HepG2 (cell line): ENCODE measurements around the gene DHCR7. TPM values are rescaled to one million over a fixed set of nuclear protein-coding genes. Genes with fewer than 3 reads are reported as not detected.

Source experiments
- MED13 ChIP-seq: sonication (generic); formaldehyde crosslinking; IDR thresholded peaks from 2 replicates; pipeline ENCODE4 v1.5.0; 2020; ENCODE audit warnings: missing genetic modification reagents
- PHF21A ChIP-seq: sonication (generic); formaldehyde crosslinking; IDR thresholded peaks from 2 replicates; pipeline ENCODE4 v1.5.0; 2020; ENCODE audit warnings: mild to moderate bottlenecking, missing genetic modification reagents
- POLR2AphosphoS5 ChIP-seq: IDR thresholded peaks from 2 replicates; pipeline ENCODE4 v1.6.1; 2012; ENCODE audit warnings: low read depth, low read length
- RARA ChIP-seq: IDR thresholded peaks from 2 replicates; pipeline ENCODE4 v1.6.1; 2016; ENCODE audit warnings: missing genetic modification reagents, missing compliant biosample characterization
- SMAD1 ChIP-seq: sonication (generic); formaldehyde crosslinking; IDR thresholded peaks from 2 replicates; pipeline ENCODE4 v1.4.0; 2020; ENCODE audit warnings: missing genetic modification reagents, low read depth, mild to moderate bottlenecking, borderline replicate concordance
- SP4 ChIP-seq: sonication (generic); formaldehyde crosslinking; IDR thresholded peaks from 2 replicates; pipeline ENCODE4 v1.8.1; 2023; ENCODE audit warnings: mild to moderate bottlenecking, missing genetic modification reagents
- TBX2 ChIP-seq: sonication (generic); formaldehyde crosslinking; IDR thresholded peaks from 2 replicates; pipeline ENCODE4 v1.5.0; 2020; ENCODE audit warnings: missing genetic modification reagents, mild to moderate bottlenecking, borderline replicate concordance
- ZNF598 ChIP-seq: sonication (generic); formaldehyde crosslinking; IDR thresholded peaks from 2 replicates; pipeline ENCODE4 v1.5.1; 2020; ENCODE audit warnings: mild to moderate bottlenecking, missing genetic modification reagents, borderline replicate concordance
- ZNF883 ChIP-seq: sonication (generic); formaldehyde crosslinking; IDR thresholded peaks from 2 replicates; pipeline ENCODE4 v1.5.1; 2020; ENCODE audit warnings: mild to moderate bottlenecking, missing genetic modification reagents; ENCODE audit errors: not compliant biosample characterization
- polyA plus RNA-seq, 8 experiments: library from polyadenylated mRNA; depleted of rRNA in 3 of 8; stranded (reverse) in 7 of 8; unstranded in 1 of 8; fragments of >200 nt; fragmentation: Illumina TruSeq in 4 of 8; extraction: Trizol in 4 of 8; gene quantifications; 2 replicates each; pipeline versions ENCODE4 v1.2.1 to v1.2.3, GENCODE V29; 2011 to 2016; ENCODE audit warnings: low read depth in 4 of 8, missing spikeins in 1 of 8, mixed read lengths in 1 of 8; ENCODE audit not compliant: insufficient read depth in 1 of 8
- total RNA-seq, 5 experiments: library from RNA; depleted of rRNA; stranded (reverse); fragments of >200 nt; fragmentation: Illumina TruSeq; extraction: Trizol; gene quantifications; 2 replicates each; pipeline ENCODE4 v1.2.3, GENCODE V29; 2016; ENCODE audit warnings: low read depth in 1 of 5
- TF ChIP-seq, protein P1 (sequence below): sonication (generic); formaldehyde crosslinking; IDR thresholded peaks from 2 replicates; pipeline ENCODE4 v1.4.0; 2020; ENCODE audit warnings: missing genetic modification reagents, borderline replicate concordance
- TF ChIP-seq, protein P2 (sequence below): sonication (generic); formaldehyde crosslinking; IDR thresholded peaks from 2 replicates; pipeline ENCODE4 v1.5.1; 2020; ENCODE audit warnings: missing genetic modification reagents, mild to moderate bottlenecking, borderline replicate concordance
- TF ChIP-seq, protein P3 (sequence below): IDR thresholded peaks from 2 replicates; pipeline ENCODE4 v1.6.1; 2016; ENCODE audit warnings: mild to moderate bottlenecking
- TF ChIP-seq, protein P4 (sequence below): IDR thresholded peaks from 2 replicates; pipeline ENCODE4 v1.6.1; 2016; ENCODE audit warnings: mild to moderate bottlenecking, missing biosample characterization, missing genetic modification reagents
- TF ChIP-seq, protein P5 (sequence below): sonication (generic); formaldehyde crosslinking; IDR thresholded peaks from 2 replicates; pipeline ENCODE4 v1.8.1; 2023; ENCODE audit warnings: missing genetic modification reagents, mild to moderate bottlenecking, borderline replicate concordance
- TF ChIP-seq, protein P6 (sequence below): sonication (generic); formaldehyde crosslinking; IDR thresholded peaks from 2 replicates; pipeline ENCODE4 v1.5.0; 2020; ENCODE audit warnings: missing genetic modification reagents
- TF ChIP-seq, protein P7 (sequence below): fragments of 450-650 bp; IDR thresholded peaks from 2 replicates; pipeline ENCODE4 v1.6.1; 2017; ENCODE audit warnings: mild to moderate bottlenecking

Gene DHCR7
- total and polyA plus RNA-seq, 2 of the 13 experiments (the other 11 are each of a cell fraction or from before 2014, with no cell fraction given), result 96.0 to 143 TPM

DNA sequence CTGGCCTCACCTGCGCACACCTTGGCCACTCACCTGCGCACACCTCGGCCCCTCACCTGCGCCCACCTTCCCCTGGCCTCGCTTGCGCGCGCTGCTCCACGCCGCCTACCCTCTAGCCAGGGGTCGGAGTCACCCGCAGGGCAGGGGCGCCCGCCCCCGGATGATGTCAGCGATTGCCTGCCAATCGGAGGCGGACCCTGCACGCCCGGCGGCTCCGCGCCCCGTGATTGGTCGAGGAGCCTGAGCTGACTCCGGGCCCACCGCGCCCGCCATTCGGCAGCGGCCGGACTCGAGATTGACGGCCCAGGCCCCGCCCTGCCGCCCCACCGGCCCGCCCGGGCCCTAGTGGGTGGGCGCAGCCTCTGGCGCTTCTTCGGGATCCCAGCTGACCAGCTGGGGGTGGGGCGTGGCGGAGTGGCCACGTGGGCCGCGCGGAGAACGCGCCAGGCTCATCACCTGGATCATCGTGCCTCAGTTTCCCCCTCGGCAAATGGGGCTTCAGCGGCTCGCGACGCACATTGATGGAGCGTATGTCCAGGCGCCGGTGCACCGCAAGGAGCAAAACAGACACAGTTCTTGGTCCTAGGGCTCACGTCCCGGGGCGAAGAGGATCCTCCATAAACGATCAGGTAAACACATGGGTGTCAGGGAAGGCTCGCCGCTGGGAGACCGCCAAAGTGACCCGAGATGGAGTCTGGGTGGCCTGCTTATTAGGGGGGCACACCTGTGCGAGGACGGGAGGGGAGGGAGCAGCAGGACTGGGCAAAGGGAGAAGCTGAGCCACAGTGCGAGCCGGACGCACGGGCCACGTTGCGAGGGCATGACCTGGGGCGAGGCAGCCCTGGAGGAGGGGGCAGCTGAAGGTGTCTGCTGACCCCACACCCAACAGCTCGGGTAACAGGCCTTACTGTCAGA lies at the start of gene DHCR7 (continued):
- TF ChIP-seq SMAD1 (0 out of 2 replicates have a peak, but pooled peaks have one; percentile 67), MED13 (CRISPR knock-in tag) (no peak), SP4 (peak; percentile 96), ZNF883 (CRISPR knock-in tag) (peak; percentile 89), POLR2AphosphoS5 (peak; percentile 90), RARA (CRISPR knock-in tag) (peak; percentile 61), ZNF598 (CRISPR knock-in tag) (peak; percentile 96), PHF21A (CRISPR knock-in tag) (peak; percentile 74; the same call in 1 of the 2 replicates), TBX2 (CRISPR knock-in tag) (peak; percentile 77)
- TF ChIP-seq, protein P1, sequence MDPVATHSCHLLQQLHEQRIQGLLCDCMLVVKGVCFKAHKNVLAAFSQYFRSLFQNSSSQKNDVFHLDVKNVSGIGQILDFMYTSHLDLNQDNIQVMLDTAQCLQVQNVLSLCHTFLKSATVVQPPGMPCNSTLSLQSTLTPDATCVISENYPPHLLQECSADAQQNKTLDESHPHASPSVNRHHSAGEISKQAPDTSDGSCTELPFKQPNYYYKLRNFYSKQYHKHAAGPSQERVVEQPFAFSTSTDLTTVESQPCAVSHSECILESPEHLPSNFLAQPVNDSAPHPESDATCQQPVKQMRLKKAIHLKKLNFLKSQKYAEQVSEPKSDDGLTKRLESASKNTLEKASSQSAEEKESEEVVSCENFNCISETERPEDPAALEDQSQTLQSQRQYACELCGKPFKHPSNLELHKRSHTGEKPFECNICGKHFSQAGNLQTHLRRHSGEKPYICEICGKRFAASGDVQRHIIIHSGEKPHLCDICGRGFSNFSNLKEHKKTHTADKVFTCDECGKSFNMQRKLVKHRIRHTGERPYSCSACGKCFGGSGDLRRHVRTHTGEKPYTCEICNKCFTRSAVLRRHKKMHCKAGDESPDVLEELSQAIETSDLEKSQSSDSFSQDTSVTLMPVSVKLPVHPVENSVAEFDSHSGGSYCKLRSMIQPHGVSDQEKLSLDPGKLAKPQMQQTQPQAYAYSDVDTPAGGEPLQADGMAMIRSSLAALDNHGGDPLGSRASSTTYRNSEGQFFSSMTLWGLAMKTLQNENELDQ (CRISPR knock-in tag), result 0 out of 2 replicates have a peak, but pooled peaks have one; percentile 18
- TF ChIP-seq, protein P2, sequence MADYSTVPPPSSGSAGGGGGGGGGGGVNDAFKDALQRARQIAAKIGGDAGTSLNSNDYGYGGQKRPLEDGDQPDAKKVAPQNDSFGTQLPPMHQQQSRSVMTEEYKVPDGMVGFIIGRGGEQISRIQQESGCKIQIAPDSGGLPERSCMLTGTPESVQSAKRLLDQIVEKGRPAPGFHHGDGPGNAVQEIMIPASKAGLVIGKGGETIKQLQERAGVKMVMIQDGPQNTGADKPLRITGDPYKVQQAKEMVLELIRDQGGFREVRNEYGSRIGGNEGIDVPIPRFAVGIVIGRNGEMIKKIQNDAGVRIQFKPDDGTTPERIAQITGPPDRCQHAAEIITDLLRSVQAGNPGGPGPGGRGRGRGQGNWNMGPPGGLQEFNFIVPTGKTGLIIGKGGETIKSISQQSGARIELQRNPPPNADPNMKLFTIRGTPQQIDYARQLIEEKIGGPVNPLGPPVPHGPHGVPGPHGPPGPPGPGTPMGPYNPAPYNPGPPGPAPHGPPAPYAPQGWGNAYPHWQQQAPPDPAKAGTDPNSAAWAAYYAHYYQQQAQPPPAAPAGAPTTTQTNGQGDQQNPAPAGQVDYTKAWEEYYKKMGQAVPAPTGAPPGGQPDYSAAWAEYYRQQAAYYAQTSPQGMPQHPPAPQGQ (CRISPR knock-in tag), result 0 out of 2 replicates have a peak, but pooled peaks have one; percentile 42
- TF ChIP-seq, protein P3, sequence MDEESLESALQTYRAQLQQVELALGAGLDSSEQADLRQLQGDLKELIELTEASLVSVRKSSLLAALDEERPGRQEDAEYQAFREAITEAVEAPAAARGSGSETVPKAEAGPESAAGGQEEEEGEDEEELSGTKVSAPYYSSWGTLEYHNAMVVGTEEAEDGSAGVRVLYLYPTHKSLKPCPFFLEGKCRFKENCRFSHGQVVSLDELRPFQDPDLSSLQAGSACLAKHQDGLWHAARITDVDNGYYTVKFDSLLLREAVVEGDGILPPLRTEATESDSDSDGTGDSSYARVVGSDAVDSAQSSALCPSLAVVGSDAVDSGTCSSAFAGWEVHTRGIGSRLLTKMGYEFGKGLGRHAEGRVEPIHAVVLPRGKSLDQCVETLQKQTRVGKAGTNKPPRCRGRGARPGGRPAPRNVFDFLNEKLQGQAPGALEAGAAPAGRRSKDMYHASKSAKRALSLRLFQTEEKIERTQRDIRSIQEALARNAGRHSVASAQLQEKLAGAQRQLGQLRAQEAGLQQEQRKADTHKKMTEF (CRISPR knock-in tag), result peak; percentile 71
- TF ChIP-seq, protein P4, sequence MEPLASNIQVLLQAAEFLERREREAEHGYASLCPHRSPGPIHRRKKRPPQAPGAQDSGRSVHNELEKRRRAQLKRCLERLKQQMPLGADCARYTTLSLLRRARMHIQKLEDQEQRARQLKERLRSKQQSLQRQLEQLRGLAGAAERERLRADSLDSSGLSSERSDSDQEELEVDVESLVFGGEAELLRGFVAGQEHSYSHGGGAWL (CRISPR knock-in tag), result peak; percentile 96
- TF ChIP-seq, protein P5, sequence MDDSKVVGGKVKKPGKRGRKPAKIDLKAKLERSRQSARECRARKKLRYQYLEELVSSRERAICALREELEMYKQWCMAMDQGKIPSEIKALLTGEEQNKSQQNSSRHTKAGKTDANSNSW (CRISPR knock-in tag), result 0 out of 2 replicates have a peak, but pooled peaks have one; percentile 92
- TF ChIP-seq, protein P6, sequence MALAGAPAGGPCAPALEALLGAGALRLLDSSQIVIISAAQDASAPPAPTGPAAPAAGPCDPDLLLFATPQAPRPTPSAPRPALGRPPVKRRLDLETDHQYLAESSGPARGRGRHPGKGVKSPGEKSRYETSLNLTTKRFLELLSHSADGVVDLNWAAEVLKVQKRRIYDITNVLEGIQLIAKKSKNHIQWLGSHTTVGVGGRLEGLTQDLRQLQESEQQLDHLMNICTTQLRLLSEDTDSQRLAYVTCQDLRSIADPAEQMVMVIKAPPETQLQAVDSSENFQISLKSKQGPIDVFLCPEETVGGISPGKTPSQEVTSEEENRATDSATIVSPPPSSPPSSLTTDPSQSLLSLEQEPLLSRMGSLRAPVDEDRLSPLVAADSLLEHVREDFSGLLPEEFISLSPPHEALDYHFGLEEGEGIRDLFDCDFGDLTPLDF, result no peak; the same call in 1 of the 2 replicates
- TF ChIP-seq, protein P7, sequence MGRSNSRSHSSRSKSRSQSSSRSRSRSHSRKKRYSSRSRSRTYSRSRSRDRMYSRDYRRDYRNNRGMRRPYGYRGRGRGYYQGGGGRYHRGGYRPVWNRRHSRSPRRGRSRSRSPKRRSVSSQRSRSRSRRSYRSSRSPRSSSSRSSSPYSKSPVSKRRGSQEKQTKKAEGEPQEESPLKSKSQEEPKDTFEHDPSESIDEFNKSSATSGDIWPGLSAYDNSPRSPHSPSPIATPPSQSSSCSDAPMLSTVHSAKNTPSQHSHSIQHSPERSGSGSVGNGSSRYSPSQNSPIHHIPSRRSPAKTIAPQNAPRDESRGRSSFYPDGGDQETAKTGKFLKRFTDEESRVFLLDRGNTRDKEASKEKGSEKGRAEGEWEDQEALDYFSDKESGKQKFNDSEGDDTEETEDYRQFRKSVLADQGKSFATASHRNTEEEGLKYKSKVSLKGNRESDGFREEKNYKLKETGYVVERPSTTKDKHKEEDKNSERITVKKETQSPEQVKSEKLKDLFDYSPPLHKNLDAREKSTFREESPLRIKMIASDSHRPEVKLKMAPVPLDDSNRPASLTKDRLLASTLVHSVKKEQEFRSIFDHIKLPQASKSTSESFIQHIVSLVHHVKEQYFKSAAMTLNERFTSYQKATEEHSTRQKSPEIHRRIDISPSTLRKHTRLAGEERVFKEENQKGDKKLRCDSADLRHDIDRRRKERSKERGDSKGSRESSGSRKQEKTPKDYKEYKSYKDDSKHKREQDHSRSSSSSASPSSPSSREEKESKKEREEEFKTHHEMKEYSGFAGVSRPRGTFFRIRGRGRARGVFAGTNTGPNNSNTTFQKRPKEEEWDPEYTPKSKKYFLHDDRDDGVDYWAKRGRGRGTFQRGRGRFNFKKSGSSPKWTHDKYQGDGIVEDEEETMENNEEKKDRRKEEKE, result no peak
